Vagina (tissue), 2 donors: ENCODE measurements around the gene CHST6.

ENCODE experiments used
- POLR2A ChIP-seq, 2 donors: fragments of 450-650 bp; IDR thresholded peaks; one replicate each; pipeline ENCODE4 v1.6.1; 2017; ENCODE audit warnings: antibody characterized with exemption in 2 of 2, mild to moderate bottlenecking in 2 of 2, moderate library complexity in 2 of 2
- POLR2AphosphoS5 ChIP-seq, 2 donors: sonication (generic); formaldehyde crosslinking; IDR thresholded peaks; one replicate each; pipeline ENCODE4 v1.9.0; 2017; ENCODE audit warnings: antibody characterized with exemption in 2 of 2, mild to moderate bottlenecking in 2 of 2, low read depth in 1 of 2; ENCODE audit not compliant: insufficient read depth in 1 of 2
- TF ChIP-seq, protein P1 (sequence below), 3 experiments: fragments of 450-650 bp in 2 of 3; fragments of 200-600 bp in 1 of 3; sonication (generic) in 1 of 3; IDR thresholded peaks; one replicate each; pipeline ENCODE4 v1.5.1; 2017 to 2019; ENCODE audit warnings: antibody characterized with exemption in 3 of 3, mild to moderate bottlenecking in 2 of 3, moderate library complexity in 2 of 3

DNA sequence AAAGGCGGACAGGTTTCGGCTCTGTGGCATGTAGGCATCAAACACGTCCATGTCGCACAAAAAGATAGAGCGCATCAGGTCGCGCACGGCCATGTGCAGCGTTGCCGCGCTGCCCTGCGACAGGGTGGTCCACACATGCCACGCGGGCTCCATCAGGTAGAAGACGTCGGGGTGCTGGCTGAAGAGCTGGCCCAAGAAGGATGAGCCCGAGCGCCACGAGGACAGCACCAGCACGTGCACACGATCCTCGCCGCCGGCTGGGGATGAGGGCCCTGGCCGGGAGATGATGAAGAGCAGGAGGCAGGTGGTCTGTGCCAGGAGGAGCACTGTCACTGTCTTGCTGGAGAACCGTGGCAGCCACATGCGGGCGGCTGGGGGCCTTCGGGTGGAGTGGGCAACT, 34.7 kb upstream of the CHST6 start:
- TF ChIP-seq, protein P1, sequence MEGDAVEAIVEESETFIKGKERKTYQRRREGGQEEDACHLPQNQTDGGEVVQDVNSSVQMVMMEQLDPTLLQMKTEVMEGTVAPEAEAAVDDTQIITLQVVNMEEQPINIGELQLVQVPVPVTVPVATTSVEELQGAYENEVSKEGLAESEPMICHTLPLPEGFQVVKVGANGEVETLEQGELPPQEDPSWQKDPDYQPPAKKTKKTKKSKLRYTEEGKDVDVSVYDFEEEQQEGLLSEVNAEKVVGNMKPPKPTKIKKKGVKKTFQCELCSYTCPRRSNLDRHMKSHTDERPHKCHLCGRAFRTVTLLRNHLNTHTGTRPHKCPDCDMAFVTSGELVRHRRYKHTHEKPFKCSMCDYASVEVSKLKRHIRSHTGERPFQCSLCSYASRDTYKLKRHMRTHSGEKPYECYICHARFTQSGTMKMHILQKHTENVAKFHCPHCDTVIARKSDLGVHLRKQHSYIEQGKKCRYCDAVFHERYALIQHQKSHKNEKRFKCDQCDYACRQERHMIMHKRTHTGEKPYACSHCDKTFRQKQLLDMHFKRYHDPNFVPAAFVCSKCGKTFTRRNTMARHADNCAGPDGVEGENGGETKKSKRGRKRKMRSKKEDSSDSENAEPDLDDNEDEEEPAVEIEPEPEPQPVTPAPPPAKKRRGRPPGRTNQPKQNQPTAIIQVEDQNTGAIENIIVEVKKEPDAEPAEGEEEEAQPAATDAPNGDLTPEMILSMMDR (IDR thresholded peaks at IDR 0.05) = no peak
- no peak for TF ChIP-seq POLR2A (IDR thresholded peaks at IDR 0.05)
- TF ChIP-seq POLR2AphosphoS5 (IDR thresholded peaks at IDR 0.05; ENCODE audit: insufficient read depth in 1 of 2, low read depth in 1 of 2) = no peak
